Kidney (tissue), 14 donors: ENCODE data around the gene CCDC187. TPM values are rescaled to one million over a fixed set of nuclear protein-coding genes. Genes with fewer than 3 reads are reported as not detected.

ENCODE experiments used
- DNase-seq, 5 donors: peaks; one replicate each; pipeline ENCODE4 v3.0.0-alpha.2; 2013 to 2020
- FAIRE-seq: peaks from 2 replicates; lab custom pipeline; 2012; peaks lifted over from hg19 to GRCh38; lab: Jason Lieb, UNC
- H3K27ac ChIP-seq, 2 donors: one replicate each; pipeline ENCODE4 v1.7.0; 2013; ENCODE audit warnings: low read depth in 2 of 2, low read length in 2 of 2, inconsistent platforms in 1 of 2
- H3K27me3 ChIP-seq: one replicate; pipeline ENCODE4 v1.7.1; 2013; ENCODE audit warnings: low read length, inconsistent platforms; ENCODE audit not compliant: control insufficient read depth, insufficient read depth
- H3K36me3 ChIP-seq, 3 donors: one replicate each; pipeline versions ENCODE4 v1.7.0 to v1.7.1; 2013; ENCODE audit warnings: low read length in 3 of 3, control low read depth in 1 of 3, inconsistent platforms in 1 of 3; ENCODE audit not compliant: insufficient read depth in 3 of 3, control insufficient read depth in 2 of 3
- H3K4me1 ChIP-seq, 3 donors: one replicate each; pipeline versions ENCODE4 v1.7.0 to v1.7.1; 2013; ENCODE audit warnings: low read length in 3 of 3, inconsistent platforms in 1 of 3, low read depth in 1 of 3; ENCODE audit not compliant: control insufficient read depth in 2 of 3, insufficient read depth in 2 of 3
- H3K4me3 ChIP-seq, 3 donors: one replicate each; pipeline versions ENCODE4 v1.7.0 to v1.8.1; 2013; ENCODE audit warnings: low read length in 3 of 3, control low read depth in 1 of 3, inconsistent platforms in 1 of 3
- H3K9ac ChIP-seq, 3 donors: one replicate each; pipeline versions ENCODE4 v1.7.0 to v1.7.1; 2013; ENCODE audit warnings: low read length in 3 of 3, control low read depth in 1 of 3, inconsistent platforms in 1 of 3
- H3K9me3 ChIP-seq, 3 donors: one replicate each; pipeline versions ENCODE4 v1.7.0 to v1.7.1; 2013; ENCODE audit warnings: low read length in 3 of 3, control low read depth in 1 of 3, inconsistent platforms in 1 of 3; ENCODE audit not compliant: control insufficient read depth in 2 of 3, insufficient read depth in 1 of 3
- intact Hi-C: fragments of 100-400 bp; cut with DNase I; formaldehyde crosslinking; loops from one replicate; pipeline ENCODE4 v1.11.1; 2022
- polyA plus RNA-seq: library from polyadenylated mRNA; stranded (reverse); fragments of 350-450 nt; fragmentation: Illumina TruSeq; extraction: RNeasy Lipid Tissue Mini Kit (QIAGEN cat#74804); gene quantifications from one replicate; pipeline ENCODE4 v1.2.3, GENCODE V29; 2014; ENCODE audit warnings: low read depth, low replicate concordance; ENCODE audit not compliant: insufficient read depth
- total RNA-seq: library from RNA; stranded (reverse); fragmentation: NEBNext Ultra II Directional; extraction: Animal tissue kit (Norgen Biotek cat#: 25700); gene quantifications from one replicate; pipeline ENCODE4 v1.2.1, GENCODE V29; 2021
- TF ChIP-seq, protein P1 (sequence below): IDR thresholded peaks from 3 replicates; pipeline ENCODE4 v1.5.1; 2012; ENCODE audit warnings: mild to moderate bottlenecking, moderate library complexity, borderline replicate concordance; ENCODE audit not compliant: insufficient read depth; ENCODE audit errors: extremely low read depth
- donor health status: control.
- donor health status: control.
- donor health status: control.
- donor health status: control.
- donor health status: control.
- donor health status: DM: yes; HTN: yes; CAD: no.
- donor health status: Normal renal cell carcinoma (clear cell type).

Gene CCDC187
- total and polyA plus RNA-seq, 2 donors from 2014 or later: 0.84 to 2.3 TPM

- DNase-seq (peak in 1 of 5 donors; percentile 66), FAIRE-seq (no peak)
- peaks cover 0 to 2% (median 0%) of the 10 kb centered on the region in 3 donors for H3K36me3 ChIP-seq
- H3K4me3 ChIP-seq: no peak overlapping the region
- H3K4me1 ChIP-seq: no peaks in the 10 kb centered on the region
- H3K27me3 ChIP-seq: no peaks in the 10 kb centered on the region
- H3K9me3 ChIP-seq: peaks cover 0 to 4% (median 0%) of the 10 kb centered on the region in 3 donors
- TF ChIP-seq, protein P1, sequence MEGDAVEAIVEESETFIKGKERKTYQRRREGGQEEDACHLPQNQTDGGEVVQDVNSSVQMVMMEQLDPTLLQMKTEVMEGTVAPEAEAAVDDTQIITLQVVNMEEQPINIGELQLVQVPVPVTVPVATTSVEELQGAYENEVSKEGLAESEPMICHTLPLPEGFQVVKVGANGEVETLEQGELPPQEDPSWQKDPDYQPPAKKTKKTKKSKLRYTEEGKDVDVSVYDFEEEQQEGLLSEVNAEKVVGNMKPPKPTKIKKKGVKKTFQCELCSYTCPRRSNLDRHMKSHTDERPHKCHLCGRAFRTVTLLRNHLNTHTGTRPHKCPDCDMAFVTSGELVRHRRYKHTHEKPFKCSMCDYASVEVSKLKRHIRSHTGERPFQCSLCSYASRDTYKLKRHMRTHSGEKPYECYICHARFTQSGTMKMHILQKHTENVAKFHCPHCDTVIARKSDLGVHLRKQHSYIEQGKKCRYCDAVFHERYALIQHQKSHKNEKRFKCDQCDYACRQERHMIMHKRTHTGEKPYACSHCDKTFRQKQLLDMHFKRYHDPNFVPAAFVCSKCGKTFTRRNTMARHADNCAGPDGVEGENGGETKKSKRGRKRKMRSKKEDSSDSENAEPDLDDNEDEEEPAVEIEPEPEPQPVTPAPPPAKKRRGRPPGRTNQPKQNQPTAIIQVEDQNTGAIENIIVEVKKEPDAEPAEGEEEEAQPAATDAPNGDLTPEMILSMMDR: no peak
- intact Hi-C loops: no loop called here
- H3K27ac ChIP-seq: no peak overlapping the region
- H3K9ac ChIP-seq: no peak overlapping the region
Observed at GRCh38 chr9:136303066-136303824, 649 bp downstream of the CCDC187 start.

GRCh38 chr9:136302527-136302926 is 1.4 kb downstream of the CCDC187 start:
- TF ChIP-seq, protein P1: no peak
- Histone ChIP-seq H3K4me1 (no peaks in the 10 kb centered on the region), H3K27ac (no peak overlapping the region), H3K9me3 (peaks cover 0 to 4% (median 0%) of the 10 kb centered on the region in 3 donors), H3K27me3 (no peaks in the 10 kb centered on the region), H3K36me3 (peaks cover 0 to 1% (median 0%) of the 10 kb centered on the region in 3 donors), H3K4me3 (no peak overlapping the region), H3K9ac (no peak overlapping the region)
- DNase-seq: peak in 1 of 5 donors; percentile 52
- intact Hi-C loops: no loop called here
- FAIRE-seq: no peak

DNA sequence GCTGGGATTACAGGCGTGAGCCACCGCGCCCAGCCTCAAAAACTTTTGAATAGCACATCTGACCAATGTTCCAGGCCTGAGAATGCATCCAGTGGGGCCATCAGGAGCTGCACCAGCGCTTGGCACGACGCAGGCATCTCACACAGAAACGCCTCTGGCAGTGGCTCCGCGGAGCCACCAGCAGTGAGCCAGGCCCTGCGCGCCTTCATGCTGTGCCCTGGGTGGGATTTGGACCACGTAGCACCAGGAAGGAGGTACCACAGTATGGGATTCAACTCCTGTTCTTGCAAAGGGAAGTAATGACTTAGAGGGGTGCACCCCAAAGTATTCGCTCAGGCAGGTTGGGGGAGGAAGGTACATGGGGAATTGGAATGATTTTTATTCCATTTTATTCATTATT is 3.0 kb downstream of the CCDC187 start:
- TF ChIP-seq, protein P1: no peak
- intact Hi-C loops: no loop called here
- peaks cover 0 to 4% (median 0%) of the 10 kb centered on the region in 3 donors for H3K4me1 ChIP-seq
- DNase-seq (peak in 1 of 5 donors; percentile 43), FAIRE-seq (no peak)
- H3K9ac ChIP-seq: no peak overlapping the region
- H3K4me3 ChIP-seq: no peak overlapping the region
- no peaks in the 10 kb centered on the region for H3K27me3 ChIP-seq
- H3K9me3 ChIP-seq: no peaks in the 10 kb centered on the region
- no peak overlapping the region for H3K27ac ChIP-seq
- H3K36me3 ChIP-seq: no peaks in the 10 kb centered on the region
